ENCODE measurements around the gene RELN.

Gene RELN

GRCh38 chr7:103717574-103717973 is 271.9 kb downstream of the RELN start:
- DNase-seq (ENCODE audit: low spot score): no peak

GRCh38 chr7:103715376-103716120 is 273.9 kb downstream of the RELN start:
- DNase-seq (ENCODE audit: low spot score): no peak

GRCh38 chr7:103714376-103714927 is 275.0 kb downstream of the RELN start:
- DNase-seq (ENCODE audit: low spot score): no peak

GRCh38 chr7:103712991-103713778 is 276.3 kb downstream of the RELN start:
- no peak for DNase-seq (ENCODE audit: low spot score)

- DNase-seq (ENCODE audit: low spot score): no peak
These were observed 278.0 kb downstream of the RELN start for GRCh38 chr7:103711413-103711812.

GRCh38 chr7:103710247-103710646 is 279.2 kb downstream of the RELN start:
- DNase-seq (ENCODE audit: low spot score): no peak

- no peak for DNase-seq (ENCODE audit: low spot score)
These were observed 282.7 kb downstream of the RELN start for GRCh38 chr7:103706805-103707204.

- no peak for DNase-seq (ENCODE audit: low spot score)
These were observed 283.9 kb downstream of the RELN start for GRCh38 chr7:103705542-103705941.

GRCh38 chr7:103704701-103705100 is 284.8 kb downstream of the RELN start:
- no peak for DNase-seq (ENCODE audit: low spot score)

- DNase-seq (ENCODE audit: low spot score): no peak
These were observed 286.5 kb downstream of the RELN start for GRCh38 chr7:103702982-103703381.

- no peak for DNase-seq (ENCODE audit: low spot score)
These were observed 287.0 kb downstream of the RELN start for GRCh38 chr7:103702454-103702853.

GRCh38 chr7:103699032-103699431 is 290.4 kb downstream of the RELN start:
- no peak for DNase-seq (ENCODE audit: low spot score)

- DNase-seq (ENCODE audit: low spot score): no peak
These were observed 291.4 kb downstream of the RELN start for GRCh38 chr7:103698064-103698463.

GRCh38 chr7:103695521-103695920 is 293.9 kb downstream of the RELN start:
- no peak for DNase-seq (ENCODE audit: low spot score)

- no peak for DNase-seq (ENCODE audit: low spot score)
These were observed 295.2 kb downstream of the RELN start for GRCh38 chr7:103694304-103694703.

GRCh38 chr7:103691291-103691690 is 298.2 kb downstream of the RELN start:
- DNase-seq (ENCODE audit: low spot score): no peak

GRCh38 chr7:103690242-103690974 is 299.1 kb downstream of the RELN start:
- DNase-seq (ENCODE audit: low spot score): no peak

GRCh38 chr7:103689255-103689654 is 300.2 kb downstream of the RELN start:
- DNase-seq (ENCODE audit: low spot score): no peak

GRCh38 chr7:103687951-103688350 is 301.5 kb downstream of the RELN start:
- no peak for DNase-seq (ENCODE audit: low spot score)

GRCh38 chr7:103687272-103687671 is 302.2 kb downstream of the RELN start:
- DNase-seq (ENCODE audit: low spot score): no peak

- no peak for DNase-seq (ENCODE audit: low spot score)
These were observed 302.7 kb downstream of the RELN start for GRCh38 chr7:103686763-103687162.

- peak; percentile 2 for DNase-seq (ENCODE audit: low spot score)
These were observed 303.4 kb downstream of the RELN start for GRCh38 chr7:103686064-103686463.

Measured in pons (tissue), 1 donor.